Colonic mucosa (tissue), 4 donors: ENCODE data around the gene CARHSP1. TPM values are rescaled to one million over a fixed set of nuclear protein-coding genes. Genes with fewer than 3 reads are reported as not detected.
"Not testable (repeated sequence)": the region's sequence is repeated elsewhere in the genome, so short reads cannot be mapped to it uniquely, and the experiment has no call there.

Experiments
- DNase-seq: peaks from one replicate; pipeline ENCODE4 v3.0.0-alpha.2; 2020
- H3K27ac ChIP-seq: fragments of 200-600 bp; one replicate; pipeline ENCODE4 v1.8.0; 2021
- H3K27me3 ChIP-seq: fragments of 200-600 bp; one replicate; pipeline ENCODE4 v1.8.0; 2021
- H3K36me3 ChIP-seq: fragments of 200-600 bp; one replicate; pipeline ENCODE4 v1.8.0; 2021
- H3K4me1 ChIP-seq: fragments of 200-600 bp; one replicate; pipeline ENCODE4 v1.8.0; 2021; ENCODE audit warnings: mild to moderate bottlenecking
- H3K4me3 ChIP-seq: fragments of 200-600 bp; one replicate; pipeline ENCODE4 v1.8.0; 2021
- H3K9ac ChIP-seq, 2 donors: one replicate each; pipeline ENCODE4 v1.7.0; 2013; ENCODE audit warnings: control low read depth in 2 of 2, low read depth in 2 of 2, low read length in 2 of 2
- H3K9me3 ChIP-seq: fragments of 200-600 bp; one replicate; pipeline ENCODE4 v1.8.0; 2021
- intact Hi-C: fragments of 100-400 bp; cut with DNase I; formaldehyde crosslinking; loops from one replicate; pipeline ENCODE4 v1.14.1; 2022
- total RNA-seq, 2 donors: library from RNA; stranded (reverse); fragmentation: NEBNext Ultra II Directional in 1 of 2; extraction: Animal tissue kit (Norgen Biotek cat#: 25700) in 1 of 2; gene quantifications; one replicate each; pipeline ENCODE4 v1.2.1, GENCODE V29; 2021
- TF ChIP-seq, protein P1 (sequence below): fragments of 200-600 bp; IDR thresholded peaks from one replicate; pipeline ENCODE4 v1.8.0; 2022; ENCODE audit warnings: antibody characterized with exemption, mild to moderate bottlenecking
- donor health status: healthy.
- donor health status: DM: no; HTN: no; CAD: no.
- donor health status: DM: no; HTN: no; CAD: no.

CARHSP1 gene
- 10 to 100 TPM; 75.7 to 77.9 TPM for total RNA-seq

DNA sequence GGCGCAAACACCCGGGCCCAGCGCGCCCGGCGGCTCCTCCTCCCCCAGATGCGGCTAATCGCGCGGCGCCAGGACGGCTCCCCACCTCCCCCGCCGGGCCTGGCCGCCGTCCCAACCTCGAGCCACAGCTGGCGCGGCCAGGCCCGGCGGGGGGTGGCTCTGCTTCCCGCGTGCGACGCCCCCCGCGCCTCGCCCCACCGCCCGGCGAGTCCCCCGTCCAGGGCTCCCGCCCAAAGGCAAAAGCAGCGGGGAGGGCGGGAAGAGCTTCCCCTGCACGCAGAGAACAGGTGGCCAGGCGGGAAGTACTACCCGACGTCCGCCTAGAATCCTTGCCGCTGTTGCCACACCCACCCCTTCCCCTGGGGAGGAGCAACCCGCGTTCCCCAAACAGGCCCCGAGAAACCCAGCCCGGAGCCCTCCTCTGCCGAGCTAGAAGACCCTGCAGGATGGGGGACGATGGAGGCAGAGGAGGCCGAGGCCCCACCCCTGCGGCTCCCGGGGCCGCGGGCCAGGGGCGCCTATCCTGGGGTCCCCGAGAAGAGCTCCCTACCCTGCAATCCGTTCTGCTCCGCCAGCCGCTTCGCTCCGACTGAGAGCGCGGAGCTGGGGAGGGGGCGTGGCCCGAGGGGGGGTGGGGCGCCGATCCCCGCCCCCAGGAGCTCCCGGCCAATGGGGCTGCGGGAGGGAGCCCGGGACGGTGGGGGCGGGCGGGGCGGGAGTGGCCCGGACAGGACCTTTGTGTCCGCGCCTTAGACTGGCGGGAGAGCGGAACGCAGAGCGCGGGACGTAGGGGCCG, at the start of gene CARHSP1:
Gene CARHSP1 (minus strand): TSS at position 591 of the 796 bp plus-strand sequence. CDS start 9,678 bp downstream, outside the sequence.
- TF ChIP-seq, protein P1, sequence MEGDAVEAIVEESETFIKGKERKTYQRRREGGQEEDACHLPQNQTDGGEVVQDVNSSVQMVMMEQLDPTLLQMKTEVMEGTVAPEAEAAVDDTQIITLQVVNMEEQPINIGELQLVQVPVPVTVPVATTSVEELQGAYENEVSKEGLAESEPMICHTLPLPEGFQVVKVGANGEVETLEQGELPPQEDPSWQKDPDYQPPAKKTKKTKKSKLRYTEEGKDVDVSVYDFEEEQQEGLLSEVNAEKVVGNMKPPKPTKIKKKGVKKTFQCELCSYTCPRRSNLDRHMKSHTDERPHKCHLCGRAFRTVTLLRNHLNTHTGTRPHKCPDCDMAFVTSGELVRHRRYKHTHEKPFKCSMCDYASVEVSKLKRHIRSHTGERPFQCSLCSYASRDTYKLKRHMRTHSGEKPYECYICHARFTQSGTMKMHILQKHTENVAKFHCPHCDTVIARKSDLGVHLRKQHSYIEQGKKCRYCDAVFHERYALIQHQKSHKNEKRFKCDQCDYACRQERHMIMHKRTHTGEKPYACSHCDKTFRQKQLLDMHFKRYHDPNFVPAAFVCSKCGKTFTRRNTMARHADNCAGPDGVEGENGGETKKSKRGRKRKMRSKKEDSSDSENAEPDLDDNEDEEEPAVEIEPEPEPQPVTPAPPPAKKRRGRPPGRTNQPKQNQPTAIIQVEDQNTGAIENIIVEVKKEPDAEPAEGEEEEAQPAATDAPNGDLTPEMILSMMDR: no peak
- Histone ChIP-seq H3K36me3 (no peaks in the 10 kb centered on the region), H3K27me3 (no peaks in the 10 kb centered on the region), H3K9ac (peak within 1 kb of the TSS; percentile 68 to 88), H3K4me1 (peaks cover 20% of the 10 kb centered on the region), H3K4me3 (peak within 1 kb of the TSS; percentile 76), H3K9me3 (no peaks in the 10 kb centered on the region), H3K27ac (peak within 1 kb of the TSS; percentile 97)
- peak; percentile 89 for DNase-seq
- intact Hi-C loops: no loop called here

GRCh38 chr16:8917336-8917735, 48.5 kb upstream of the CARHSP1 start:
- H3K36me3 ChIP-seq: peaks cover 25% of the 10 kb centered on the region
- intact Hi-C loops, H3K4me1 ChIP-seq, H3K27me3 ChIP-seq, H3K27ac ChIP-seq, H3K4me3 ChIP-seq, DNase-seq, H3K9me3 ChIP-seq, H3K9ac ChIP-seq: not testable (repeated sequence)

GRCh38 chr16:8916541-8917225, 47.9 kb upstream of the CARHSP1 start:
- TF ChIP-seq, protein P1: no peak
- Histone ChIP-seq H3K9ac (no peak overlapping the region), H3K27me3 (no peaks in the 10 kb centered on the region), H3K4me1 (peaks cover 4% of the 10 kb centered on the region), H3K4me3 (no peak overlapping the region), H3K36me3 (peaks cover 25% of the 10 kb centered on the region), H3K27ac (no peak overlapping the region), H3K9me3 (no peaks in the 10 kb centered on the region)
- intact Hi-C loops: no loop called here
- DNase-seq: no peak

- Histone ChIP-seq H3K9me3 (no peaks in the 10 kb centered on the region), H3K9ac (no peak overlapping the region), H3K36me3 (peaks cover 22% of the 10 kb centered on the region), H3K27me3 (no peaks in the 10 kb centered on the region), H3K27ac (no peak overlapping the region), H3K4me1 (peaks cover 7% of the 10 kb centered on the region), H3K4me3 (no peak overlapping the region)
- no peak for DNase-seq
- TF ChIP-seq, protein P1: no peak
- intact Hi-C loops: no loop called here
These were observed 47.0 kb upstream of the CARHSP1 start for GRCh38 chr16:8915722-8916301.

DNA sequence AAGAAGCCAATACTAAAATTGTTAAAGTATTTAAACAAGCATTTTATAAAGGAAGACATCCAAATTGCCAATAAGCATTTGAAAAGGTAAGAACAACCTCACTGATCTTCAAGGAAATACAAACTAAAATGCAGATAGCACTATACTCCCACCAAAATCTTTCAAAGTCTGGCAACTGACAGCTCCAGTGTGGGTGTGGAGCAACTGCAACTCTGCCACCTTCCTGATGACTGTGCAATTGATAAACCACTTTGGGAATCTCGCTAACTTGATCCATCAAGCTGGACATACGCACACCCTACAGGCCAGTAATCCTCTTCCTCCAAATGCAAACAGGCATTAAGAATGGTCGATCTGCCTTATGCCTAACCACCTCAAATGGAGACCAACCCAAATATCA, 45.3 kb upstream of the CARHSP1 start:
- no peak overlapping the region for H3K9ac ChIP-seq
- H3K36me3 ChIP-seq: peaks cover 11% of the 10 kb centered on the region
- no peak overlapping the region for H3K4me3 ChIP-seq
- H3K9me3 ChIP-seq: no peaks in the 10 kb centered on the region
- no peaks in the 10 kb centered on the region for H3K27me3 ChIP-seq
- intact Hi-C loops: loop anchor here (5.0 kb wide), 1 partner anchor 93 kb away; no protein-coding TSS in a partner anchor
- DNase-seq: no peak
- H3K27ac ChIP-seq: no peak overlapping the region
- peaks cover 7% of the 10 kb centered on the region for H3K4me1 ChIP-seq
- TF ChIP-seq, protein P1: no peak
